HG03095 (cell line): ENCODE results near the gene NR6A1.

Experiments
- ATAC-seq: cut with Tn5 transposase; IDR thresholded peaks from one replicate; pipeline ENCODE4 v1.9.1; 2021; ENCODE audit warnings: moderate library complexity; ENCODE audit not compliant: unreplicated experiment

NR6A1 gene

GRCh38 chr9:124797343-124798103 lies 26.4 kb upstream of the NR6A1 start:
- ATAC-seq = no peak

DNA sequence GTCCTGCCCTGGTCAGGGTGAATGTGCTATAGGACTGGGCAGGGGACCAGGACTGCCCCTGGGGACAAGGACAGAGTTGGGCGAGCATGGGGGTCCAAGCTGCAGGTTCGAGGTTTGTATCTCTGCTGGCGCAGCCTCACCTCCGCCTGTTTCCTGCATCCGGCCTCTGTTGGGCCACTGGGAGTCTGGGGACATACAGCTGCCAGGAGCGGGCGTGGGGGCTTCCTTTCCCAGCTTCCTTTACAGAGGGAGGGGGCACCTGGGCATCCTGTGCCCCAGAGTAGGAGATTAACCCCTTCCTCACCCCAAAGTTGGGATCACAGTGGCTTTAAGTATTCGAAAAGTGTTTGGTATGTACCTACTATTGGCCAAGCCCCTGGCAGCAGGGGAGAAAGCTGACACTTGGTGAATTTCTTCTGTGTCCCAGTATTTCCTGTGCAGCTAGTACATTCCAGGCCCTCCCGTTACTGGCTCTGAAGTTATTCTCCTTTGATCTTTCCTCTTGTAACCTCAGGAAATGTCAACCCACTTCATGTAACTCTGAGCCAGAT lies 24.8 kb upstream of the NR6A1 start:
- no peak for ATAC-seq

- ATAC-seq = no peak
Observed at GRCh38 chr9:124794902-124795491, 23.9 kb upstream of the NR6A1 start.

GRCh38 chr9:124793015-124793541 lies 22.0 kb upstream of the NR6A1 start:
- ATAC-seq = no peak

DNA sequence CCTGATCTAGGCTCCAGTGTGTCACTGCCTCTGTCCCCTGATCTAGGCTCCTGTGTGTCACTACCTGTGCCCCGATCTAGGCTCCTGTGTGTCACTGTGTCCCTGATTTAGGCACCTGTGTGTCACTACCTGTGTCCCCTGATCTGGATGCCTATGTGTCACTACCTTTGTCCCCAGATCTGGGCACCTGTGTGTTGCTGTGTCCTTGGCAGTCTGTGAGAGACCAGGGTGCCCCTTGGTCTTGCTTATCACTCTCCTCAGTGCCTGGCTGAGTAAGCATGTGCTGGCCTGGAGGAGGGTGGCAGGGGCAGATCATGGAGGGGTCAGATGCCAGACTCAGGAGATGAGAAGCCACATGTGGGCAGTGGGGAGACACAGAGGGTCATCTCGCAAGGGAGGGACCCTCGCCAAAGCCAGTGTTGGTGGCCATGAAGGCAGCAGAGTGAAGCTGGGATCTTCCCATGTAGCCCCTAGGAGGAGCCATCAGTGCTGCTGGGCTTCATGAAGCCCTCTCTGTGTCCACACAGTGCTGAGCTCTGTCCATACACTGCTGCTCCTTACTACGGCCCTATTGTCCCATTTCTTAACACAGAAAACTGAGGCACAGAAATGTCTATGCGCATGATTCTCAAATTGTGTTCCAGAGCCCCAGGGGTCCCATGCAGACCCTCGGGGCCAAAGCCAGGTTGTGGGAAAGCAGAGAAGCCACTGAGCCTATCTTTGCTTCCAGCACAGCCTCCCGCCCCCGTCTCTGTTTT lies 21.3 kb upstream of the NR6A1 start:
- ATAC-seq = no peak

GRCh38 chr9:124790801-124791505 lies 19.8 kb upstream of the NR6A1 start:
- ATAC-seq = no peak

- ATAC-seq = no peak
Observed at GRCh38 chr9:124790301-124790700, 19.2 kb upstream of the NR6A1 start.

- ATAC-seq = no peak
Observed at GRCh38 chr9:124789531-124789930, 18.4 kb upstream of the NR6A1 start.

DNA sequence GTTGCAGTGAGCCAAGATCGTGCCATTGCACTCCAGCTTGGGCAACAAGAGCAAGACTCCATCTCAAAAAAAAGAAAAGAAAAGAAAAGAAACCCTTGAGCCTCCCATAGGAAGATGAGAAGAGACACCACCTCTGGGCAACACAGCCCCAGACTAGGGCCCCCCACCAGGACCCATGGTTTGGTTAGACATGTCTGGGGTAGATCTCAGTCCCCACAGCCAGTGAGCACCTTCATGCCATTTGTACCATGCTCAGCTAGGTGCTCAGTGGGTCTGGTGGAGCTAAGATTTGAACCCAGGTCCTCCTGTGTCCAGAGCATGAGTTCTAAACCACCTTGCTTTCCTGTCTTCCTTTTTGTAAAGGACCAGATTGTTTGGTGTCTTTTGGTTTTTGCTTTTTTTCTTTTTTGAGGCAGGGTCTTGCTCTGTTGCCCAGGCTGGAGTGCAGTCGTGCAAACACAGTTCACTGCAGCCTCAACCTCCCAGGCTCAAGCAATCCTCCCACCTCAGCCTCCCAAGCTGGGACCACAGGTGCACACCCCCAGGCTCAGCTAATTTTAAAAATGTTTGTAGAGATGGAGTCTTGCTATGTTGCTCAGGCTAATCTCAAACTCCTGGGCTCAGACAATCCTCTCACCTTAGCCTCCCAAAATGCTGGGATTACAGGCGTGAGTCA lies 17.6 kb upstream of the NR6A1 start:
- ATAC-seq = no peak

DNA sequence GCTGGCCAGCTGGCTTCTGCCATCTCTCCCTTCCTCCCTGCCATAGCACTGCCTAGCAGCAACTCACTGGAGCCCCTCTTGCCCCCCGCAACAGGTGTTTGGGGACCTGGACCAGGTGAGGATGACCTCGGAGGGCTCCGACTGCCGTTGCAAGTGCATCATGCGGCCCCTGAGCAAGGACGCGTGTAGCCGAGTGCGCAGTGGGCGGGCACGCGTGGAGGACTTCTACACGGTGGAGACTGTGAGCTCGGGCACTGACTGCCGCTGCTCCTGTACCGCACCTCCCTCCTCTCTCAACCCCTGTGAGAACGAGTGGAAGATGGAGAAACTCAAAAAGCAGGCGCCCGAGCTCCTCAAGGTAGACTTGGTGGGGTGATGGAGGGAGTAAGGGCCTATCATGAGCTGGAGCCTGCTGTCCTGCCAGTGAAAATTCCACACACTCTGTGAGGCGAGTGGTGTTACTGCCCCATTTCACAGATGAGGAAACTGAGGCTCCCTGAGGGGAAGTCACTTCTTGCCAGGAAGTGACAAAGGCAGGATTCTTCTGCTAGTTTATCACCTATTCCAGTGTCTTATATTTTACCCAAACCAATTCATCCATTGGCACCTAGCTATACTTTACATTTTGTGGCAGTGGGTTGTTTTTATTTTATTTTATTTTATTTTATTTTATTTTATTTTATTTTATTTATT lies 15.9 kb upstream of the NR6A1 start:
- no peak for ATAC-seq

DNA sequence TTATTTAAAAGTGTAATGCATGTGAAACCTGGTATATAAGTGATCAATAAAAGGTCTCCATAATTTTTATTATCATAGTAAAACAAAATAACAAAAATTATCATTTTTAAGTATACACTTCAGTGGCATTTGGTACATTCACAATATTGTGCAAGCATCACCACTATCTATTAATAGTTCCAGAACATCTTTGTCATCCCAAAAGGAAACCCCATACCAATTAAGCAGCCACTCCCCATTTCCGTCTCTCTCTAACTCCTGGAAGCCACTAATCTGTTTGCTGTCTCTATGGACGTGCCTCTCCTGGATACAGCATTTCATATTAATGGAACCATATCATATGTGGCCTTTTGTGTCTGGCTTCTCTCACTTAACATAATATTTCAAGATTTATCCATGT lies 13.4 kb upstream of the NR6A1 start:
- ATAC-seq = no peak

- no peak for ATAC-seq
Observed at GRCh38 chr9:124783830-124784229, 12.7 kb upstream of the NR6A1 start.

GRCh38 chr9:124782661-124783574 lies 11.8 kb upstream of the NR6A1 start:
- no peak for ATAC-seq

GRCh38 chr9:124781967-124782660 lies 11.0 kb upstream of the NR6A1 start:
- no peak for ATAC-seq

DNA sequence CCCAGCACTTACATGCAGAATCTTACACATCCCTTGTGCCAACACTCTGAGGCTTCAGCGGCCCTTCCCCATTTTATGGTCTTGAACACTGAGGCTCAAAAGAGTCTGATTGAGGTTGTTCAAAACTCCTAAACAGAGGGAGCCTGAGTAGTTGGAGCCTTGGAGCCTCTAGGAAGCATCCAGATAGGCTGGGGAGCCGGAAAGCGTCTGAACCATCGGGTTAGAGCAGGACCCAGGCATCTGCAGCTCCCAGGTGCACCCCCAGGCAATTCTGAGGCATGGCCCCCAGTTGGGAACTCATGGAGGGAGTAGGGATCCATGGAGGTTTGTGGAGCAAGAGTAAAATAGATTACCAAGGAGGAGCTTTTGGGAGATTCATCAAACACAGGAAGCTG lies 9.6 kb upstream of the NR6A1 start:
- no peak for ATAC-seq

DNA sequence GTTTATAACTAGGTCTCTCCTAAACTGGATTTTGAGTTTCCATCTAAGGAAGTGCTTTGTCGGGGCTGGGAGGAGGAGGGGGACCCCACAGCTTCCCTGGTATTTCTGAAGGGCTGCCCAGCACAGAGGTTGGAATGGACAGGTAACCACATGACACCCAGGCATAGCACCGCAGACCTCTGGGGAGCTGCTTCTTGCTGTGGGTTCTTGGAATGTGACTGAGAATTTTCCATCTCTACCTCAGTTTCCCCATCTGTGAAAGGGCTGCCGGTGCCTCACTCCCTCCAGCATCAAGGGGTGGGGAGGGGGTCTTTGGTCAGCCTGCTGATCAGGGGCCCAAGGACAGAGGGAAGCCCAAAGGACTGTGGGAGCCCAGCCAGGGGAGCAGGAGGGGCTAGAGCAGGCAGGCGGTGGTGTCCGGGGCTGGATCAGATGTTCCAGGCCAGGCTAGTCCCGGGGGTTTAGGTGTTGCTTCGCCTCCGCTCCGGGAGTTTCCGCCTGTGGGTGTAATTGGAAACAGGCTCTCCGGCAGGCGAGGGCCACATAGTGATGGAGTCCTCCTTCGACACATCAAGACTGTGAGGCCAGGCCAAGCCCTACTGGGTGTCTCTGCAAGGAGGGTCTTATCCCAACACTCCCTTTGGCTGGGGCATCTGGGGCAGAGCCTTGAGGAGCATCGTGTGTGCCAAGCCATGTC lies 9.1 kb upstream of the NR6A1 start:
- no peak for ATAC-seq

DNA sequence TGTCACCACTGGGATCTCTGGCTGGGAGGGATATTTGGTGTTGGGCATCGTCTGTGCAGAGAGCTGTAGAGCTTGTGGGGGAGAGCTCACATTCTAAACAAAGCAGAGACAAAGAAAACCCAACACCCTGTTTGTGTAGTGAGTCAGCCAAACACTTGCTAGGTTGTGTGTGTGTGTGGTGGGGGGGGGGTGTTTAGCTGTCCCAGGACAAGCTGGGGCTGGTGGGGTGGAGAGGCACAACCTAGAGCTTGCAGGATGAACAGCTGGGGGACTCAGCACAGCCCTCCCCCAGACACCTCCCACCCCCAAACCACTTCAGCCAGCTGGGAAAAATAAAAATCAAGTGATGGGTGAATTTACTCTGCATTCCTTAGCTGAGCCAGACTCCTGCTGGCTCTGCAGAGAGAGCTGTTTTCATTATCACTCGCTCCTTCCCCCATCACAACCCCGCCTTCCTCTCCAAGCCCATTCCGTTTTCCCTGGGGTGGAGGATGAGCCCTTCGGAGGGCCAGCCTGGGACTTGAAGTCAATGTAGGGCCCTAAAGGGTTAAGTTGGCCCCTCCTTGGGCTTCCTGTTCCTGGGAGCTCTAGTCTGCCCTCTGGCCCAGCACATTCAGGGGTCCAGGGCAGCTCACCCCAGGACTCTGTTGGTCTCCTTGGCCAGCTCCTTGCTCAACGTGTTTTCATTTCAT lies 8.4 kb upstream of the NR6A1 start:
- no peak for ATAC-seq
